K562 (cell line): Measurements from ENCODE around the gene EWSR1. TPM values are rescaled to one million over a fixed set of nuclear protein-coding genes. Genes with fewer than 3 reads are reported as not detected.

Experiments
- ATAC-seq: fragments of 200-7000 bp; cut with Tn5 transposase; 3 replicates; pipeline ENCODE4 v1.9.1; 2020; ENCODE audit warnings: moderate library complexity
- BruUV-seq: library from RNA; stranded (reverse); fragments of 400-500 nt; replicated peaks from 2 replicates; lab custom pipeline; 2021; lab: Mats Ljungman, UMichigan
- CTCF ChIA-PET: fragments of 300-600 bp; formaldehyde crosslinking; extraction: SDS; loops from one replicate; lab custom pipeline; 2021; ENCODE audit warnings: low intra/inter-chr PET ratio; lab: Yijun Ruan, JAX
- POLR2A ChIA-PET: fragments of 300-600, 350-650 bp; sonication (Branson Sonifier 250); formaldehyde crosslinking; extraction: SDS; loops from one replicate; lab custom pipeline; 2021; ENCODE audit warnings: antibody characterized with exemption, inconsistent platforms; lab: Yijun Ruan, JAX
- DNase-seq, 4 experiments: peaks; one replicate each; pipeline versions ENCODE4 v3.0.0 to v3.0.0-alpha.2; 2011 to 2018; ENCODE audit warnings: low spot score in 3 of 4, mixed read lengths in 3 of 4; ENCODE audit errors: extremely low read depth in 1 of 4
- FAIRE-seq: peaks from 2 replicates; lab custom pipeline; 2011; peaks lifted over from hg19 to GRCh38; lab: Jason Lieb, UNC
- H2AFZ ChIP-seq: 2 replicates; pipeline ENCODE4 v1.6.0; 2011; ENCODE audit warnings: low read depth, low read length, control low read depth, inconsistent platforms
- H3K27ac ChIP-seq: fragments of 200-600 bp; 3 replicates; pipeline ENCODE4 v1.8.0; 2011; ENCODE audit warnings: low read depth, mild to moderate bottlenecking, control low read depth, inconsistent platforms, low read length, moderate library complexity, mixed read lengths; ENCODE audit errors: extremely low read depth
- H3K27me3 ChIP-seq, 2 experiments: fragments of 300-600 bp in 1 of 2; 2 replicates in 1 of 2; 3 replicates in 1 of 2; pipeline versions ENCODE4 v1.6.0 to v1.8.0; 2011; ENCODE audit warnings: inconsistent platforms in 2 of 2, low read length in 2 of 2, mild to moderate bottlenecking in 1 of 2, mixed read lengths in 1 of 2, moderate library complexity in 1 of 2; ENCODE audit not compliant: control insufficient read depth in 2 of 2, insufficient read depth in 2 of 2
- H3K36me3 ChIP-seq: fragments of 300-600 bp; 3 replicates; pipeline ENCODE4 v1.8.0; 2011; ENCODE audit warnings: mild to moderate bottlenecking, low read length, inconsistent platforms; ENCODE audit not compliant: control insufficient read depth, insufficient read depth
- H3K4me1 ChIP-seq, 2 experiments: fragments of 200-600 bp in 1 of 2; replicated peaks in 1 of 2; 2 replicates in 1 of 2; 3 replicates in 1 of 2; pipeline versions ENCODE4 v1.5.1 to v1.8.0; 2011; ENCODE audit warnings: inconsistent platforms in 2 of 2, low read length in 2 of 2, mild to moderate bottlenecking in 1 of 2, mixed read lengths in 1 of 2, moderate library complexity in 1 of 2; ENCODE audit not compliant: control insufficient read depth in 2 of 2, insufficient read depth in 2 of 2
- H3K4me2 ChIP-seq: 2 replicates; pipeline ENCODE4 v1.6.1; 2011; ENCODE audit warnings: low read length, control low read depth, inconsistent platforms, mixed read lengths; ENCODE audit not compliant: insufficient read depth
- H3K4me3 ChIP-seq: fragments of 200-600 bp; sonication (generic), shearing (Covaris generic); 2 replicates; pipeline ENCODE4 v1.5.1; 2016; ENCODE audit warnings: control low read depth, inconsistent platforms
- H3K79me2 ChIP-seq: fragments of 200-600 bp; 3 replicates; pipeline ENCODE4 v1.8.0; 2011; ENCODE audit warnings: low read length, inconsistent platforms; ENCODE audit not compliant: control insufficient read depth, insufficient read depth
- H3K9ac ChIP-seq, 2 experiments: 2 replicates each; pipeline versions ENCODE4 v1.6.0 to v1.6.1; 2011; ENCODE audit warnings: low read depth in 2 of 2, low read length in 2 of 2, control low read depth in 1 of 2, inconsistent platforms in 1 of 2, mild to moderate bottlenecking in 1 of 2, mixed read lengths in 1 of 2; ENCODE audit not compliant: insufficient read depth in 1 of 2
- H3K9me1 ChIP-seq: one replicate; pipeline ENCODE4 v1.6.0; 2011; ENCODE audit warnings: inconsistent platforms, mild to moderate bottlenecking, low read length, moderate library complexity; ENCODE audit not compliant: control insufficient read depth, insufficient read depth
- H3K9me3 ChIP-seq: replicated peaks from 2 replicates; pipeline ENCODE4 v1.5.1; 2011; ENCODE audit warnings: low read depth, low read length, inconsistent platforms; ENCODE audit not compliant: control insufficient read depth, insufficient read depth
- H4K20me1 ChIP-seq: replicated peaks from 2 replicates; pipeline ENCODE4 v1.6.1; 2011; ENCODE audit warnings: low read length, inconsistent platforms, mixed read lengths; ENCODE audit not compliant: control insufficient read depth, insufficient read depth
- ADNP ChIP-seq: fragments of 200-800 bp; sonication (Bioruptor generic); IDR thresholded peaks from 2 replicates; pipeline ENCODE4 v1.6.1; 2016; ENCODE audit warnings: missing genetic modification characterization, missing compliant biosample characterization
- DNMT1 ChIP-seq: fragments of 450-650 bp; IDR thresholded peaks from 2 replicates; pipeline ENCODE4 v1.6.1; 2016; ENCODE audit warnings: antibody characterized with exemption, mild to moderate bottlenecking
- HNRNPH1 ChIP-seq: fragments of 200-400 bp; formaldehyde crosslinking; optimal IDR thresholded peaks from 2 replicates; pipeline ENCODE3; 2017; ENCODE audit warnings: low read depth, mild to moderate bottlenecking, low read length, moderate library complexity
- ID3 ChIP-seq, 2 experiments: fragments of 250-450 bp in 1 of 2; fragments of 450-650 bp in 1 of 2; sonication (Bioruptor Pico) in 1 of 2; IDR thresholded peaks; 2 replicates each; pipeline versions ENCODE4 v1.6.1 to v1.8.0; 2016 to 2021; ENCODE audit warnings: mild to moderate bottlenecking in 2 of 2, moderate library complexity in 2 of 2, missing compliant biosample characterization in 1 of 2, missing genetic modification characterization in 1 of 2
- MYC ChIP-seq, 2 experiments: fragments of 250-450 bp in 1 of 2; sonication (Bioruptor Pico) in 1 of 2; IDR thresholded peaks; 2 replicates each; pipeline versions ENCODE4 v1.5.1 to v1.6.1; 2012 to 2021; ENCODE audit warnings: low read depth in 2 of 2, borderline replicate concordance in 1 of 2, improper control_type of control experiment in 1 of 2, low read length in 1 of 2, mild to moderate bottlenecking in 1 of 2, moderate library complexity in 1 of 2
- NR2C1 ChIP-seq, 2 experiments: fragments of 450-650 bp; IDR thresholded peaks; 2 replicates each; pipeline ENCODE4 v1.6.1; 2017; ENCODE audit warnings: mild to moderate bottlenecking in 2 of 2, antibody characterized with exemption in 1 of 2, inconsistent platforms in 1 of 2, missing compliant biosample characterization in 1 of 2, missing genetic modification characterization in 1 of 2
- PHB2 ChIP-seq: fragments of 450-650 bp; IDR thresholded peaks from 2 replicates; pipeline ENCODE4 v1.6.1; 2017; ENCODE audit warnings: low read depth
- PRPF4 ChIP-seq: fragments of 200-400 bp; formaldehyde crosslinking; IDR thresholded peaks from one replicate; pipeline ENCODE4 v1.6.1; 2017; ENCODE audit warnings: low read length, low read depth, mild to moderate bottlenecking; ENCODE audit not compliant: insufficient read depth, poor library complexity, severe bottlenecking
- RBM15 ChIP-seq: fragments of 200-400 bp; formaldehyde crosslinking; IDR thresholded peaks from 2 replicates; pipeline ENCODE4 v1.6.1; 2018; ENCODE audit warnings: mild to moderate bottlenecking, low read length, moderate library complexity; ENCODE audit not compliant: insufficient read depth
- RBM22 ChIP-seq: fragments of 200-400 bp; formaldehyde crosslinking; IDR thresholded peaks from 2 replicates; pipeline ENCODE4 v1.6.1; 2018; ENCODE audit warnings: low read length, low read depth; ENCODE audit not compliant: poor library complexity, severe bottlenecking
- RERE ChIP-seq: sonication (generic); formaldehyde crosslinking; IDR thresholded peaks from 2 replicates; pipeline ENCODE4 v1.8.0; 2023; ENCODE audit warnings: missing genetic modification reagents, mild to moderate bottlenecking, borderline replicate concordance
- SRSF9 ChIP-seq: fragments of 200-400 bp; formaldehyde crosslinking; IDR thresholded peaks from 2 replicates; pipeline ENCODE4 v1.6.1; 2017; ENCODE audit warnings: low read depth, low read length, borderline replicate concordance
- ZBTB2 ChIP-seq: fragments of 450-650 bp; IDR thresholded peaks from 2 replicates; pipeline ENCODE4 v1.6.1; 2016; ENCODE audit warnings: antibody characterized with exemption
- ZNF124 ChIP-seq: sonication (generic); formaldehyde crosslinking; IDR thresholded peaks from 2 replicates; pipeline ENCODE4 v1.8.1; 2022; ENCODE audit warnings: missing genetic modification reagents
- WGBS: fragments of 100-300 bp; shearing (Covaris generic); methylation state at CpG from one replicate; pipeline ENCODE4 v1.1.6; 2016; ENCODE audit warnings: low coverage, mixed read lengths; ENCODE audit not compliant: insufficient coverage; ENCODE audit errors: missing lambda C conversion rate; 5-methylcytosine and 5-hydroxymethylcytosine counted together
- in situ Hi-C: fragments of 300-500 bp; cut with MboI; formaldehyde crosslinking; loops from 4 replicates; pipeline ENCODE4 v1.15.0; 2018; ENCODE audit warnings: inconsistent platforms, mixed read lengths
- intact Hi-C: fragments of 100-400 bp; cut with micrococcal nuclease; formaldehyde crosslinking; loops from 2 replicates; pipeline ENCODE4 v1.14.2; 2022
- polyA plus RNA-seq, 8 experiments: library from polyadenylated mRNA; depleted of rRNA in 4 of 8; stranded (reverse) in 5 of 8; unstranded in 3 of 8; fragments of >200 nt; fragmentation: Nextera tagmentation in 2 of 8; fragmentation: Illumina TruSeq in 1 of 8; extraction: Ambion mirVana in 2 of 8; extraction: Trizol in 1 of 8; gene quantifications; 2 replicates each; pipeline versions ENCODE4 v1.2.1 to v1.2.3, GENCODE V29; 2011 to 2014; ENCODE audit warnings: inconsistent platforms in 1 of 8, missing spikeins in 1 of 8
- total RNA-seq, 7 experiments: library from RNA; depleted of rRNA in 6 of 7; stranded (reverse); fragments of >200 nt in 6 of 7; fragmentation: Illumina TruSeq in 2 of 7; extraction: Trizol in 2 of 7; gene quantifications; 2 replicates each; pipeline versions ENCODE4 v1.2.1 to v1.2.3, GENCODE V29; 2011 to 2021; ENCODE audit warnings: low replicate concordance in 1 of 7

EWSR1 gene
- total and polyA plus RNA-seq, 9 of the 15 experiments (the other 6 are each of a cell fraction or from before 2014, with no cell fraction given): 83.3 to 450 (median 239) TPM

GRCh38 chr22:29310863-29311339, 42.8 kb downstream of the EWSR1 start:
- DNase-seq (peak; percentile 87 to 89 (median 88)), ATAC-seq (peak; percentile 69), FAIRE-seq (peak; percentile 70)
- 25% methylated on average over 10 of the region's 18 CpGs for WGBS
- Histone ChIP-seq H3K27me3 (no peaks in the 10 kb centered on the region), H3K9me1 (no peaks in the 10 kb centered on the region), H3K4me2 (peak overlapping the region; percentile 14; the same call in 1 of the 2 replicates), H3K9me3 (no peaks in the 10 kb centered on the region), H3K79me2 (peaks cover 18% of the 10 kb centered on the region), H3K36me3 (peaks cover 9% of the 10 kb centered on the region; the same call in 1 of the 3 replicates), H3K9ac (peak overlapping the region in 1 of 2 experiments; percentile 72; a peak in 1 of 4 replicates), H3K27ac (no peak overlapping the region), H3K4me3 (no peak overlapping the region), H2AFZ (no peak overlapping the region), H3K4me1 (peaks cover 14 to 89% of the 10 kb centered on the region in 2 experiments; a peak in 4 of 5 replicates), H4K20me1 (no peaks in the 10 kb centered on the region)
- ChIA-PET POLR2A (interaction anchor here (0.6 kb wide), 1 partner anchor 685 kb away, joined by 3 read pairs; no protein-coding TSS in a partner anchor), CTCF (no interaction called here)
- intact Hi-C loops (no loop called here), in situ Hi-C loops (no loop called here)
- no TSS peak for BruUV-seq
- TF ChIP-seq ZNF124 (CRISPR knock-in tag) (no peak), MYC (IDR thresholded peaks at IDR 0.05; ENCODE audit: low read depth, low read length) (no peak), MYC (CRISPR knock-in tag; IDR thresholded peaks at IDR 0.05; ENCODE audit: borderline replicate concordance, low read depth) (no peak), ZBTB2 (no peak), NR2C1 (IDR thresholded peaks at IDR 0.05) (no peak), NR2C1 (tag; IDR thresholded peaks at IDR 0.05) (no peak), DNMT1 (no peak), HNRNPH1 (no peak), RBM22 (no peak), PRPF4 (no peak), ID3 (CRISPR knock-in tag; IDR thresholded peaks at IDR 0.05) (no peak), ID3 (tag; IDR thresholded peaks at IDR 0.05) (no peak), PHB2 (no peak), ADNP (tag) (no peak), RERE (CRISPR knock-in tag) (no peak), RBM15 (no peak), SRSF9 (no peak)
